ENCODE data around the gene RAET1L.
"Not testable (repeated sequence)": the region's sequence is repeated elsewhere in the genome, so short reads cannot be mapped to it uniquely, and the experiment has no call there.

RAET1L gene

GRCh38 chr6:150046943-150047342 is 21.6 kb upstream of the RAET1L start:
- DNase-seq (ENCODE audit: insufficient read length, low spot score), result no peak
- no peak for FAIRE-seq

- DNase-seq (ENCODE audit: insufficient read length, low spot score) (no peak), FAIRE-seq (no peak)
These were observed 19.4 kb upstream of the RAET1L start for GRCh38 chr6:150044621-150045145.

GRCh38 chr6:150043501-150044412 is 18.4 kb upstream of the RAET1L start:
- no peak for FAIRE-seq
- DNase-seq (ENCODE audit: insufficient read length, low spot score), result no peak

GRCh38 chr6:150043096-150043495 is 17.8 kb upstream of the RAET1L start:
- no peak for DNase-seq (ENCODE audit: insufficient read length, low spot score)
- FAIRE-seq, result no peak

- DNase-seq (ENCODE audit: insufficient read length, low spot score), result no peak
These were observed 13.1 kb upstream of the RAET1L start for GRCh38 chr6:150038202-150039062.

GRCh38 chr6:150037526-150038201 is 12.3 kb upstream of the RAET1L start:
- DNase-seq (ENCODE audit: insufficient read length, low spot score) (no peak), FAIRE-seq (no peak)

More at GRCh38 chr6:150038202-150039062, 13.1 kb upstream of the RAET1L start:
- FAIRE-seq, result no peak

GRCh38 chr6:150036081-150036480 is 10.7 kb upstream of the RAET1L start:
- DNase-seq (ENCODE audit: insufficient read length, low spot score), result no peak

GRCh38 chr6:150033207-150033771 is 8.0 kb upstream of the RAET1L start:
- FAIRE-seq (no peak), DNase-seq (ENCODE audit: insufficient read length, low spot score) (no peak)

More at GRCh38 chr6:150036081-150036480, 10.7 kb upstream of the RAET1L start:
- no peak for FAIRE-seq

GRCh38 chr6:150032598-150032997 is 7.3 kb upstream of the RAET1L start:
- no peak for DNase-seq (ENCODE audit: insufficient read length, low spot score)
- no peak for FAIRE-seq

- no peak for FAIRE-seq
- DNase-seq (ENCODE audit: insufficient read length, low spot score), result no peak
These were observed 5.3 kb upstream of the RAET1L start for GRCh38 chr6:150030611-150031010.

- no peak for DNase-seq (ENCODE audit: insufficient read length, low spot score)
These were observed 4.4 kb upstream of the RAET1L start for GRCh38 chr6:150029749-150030148.

GRCh38 chr6:150029276-150029675 is 3.9 kb upstream of the RAET1L start:
- DNase-seq (ENCODE audit: insufficient read length, low spot score), result no peak
- FAIRE-seq, result no peak

More at GRCh38 chr6:150029749-150030148, 4.4 kb upstream of the RAET1L start:
- FAIRE-seq, result no peak

- FAIRE-seq (no peak), DNase-seq (ENCODE audit: insufficient read length, low spot score) (no peak)
These were observed 3.5 kb upstream of the RAET1L start for GRCh38 chr6:150028799-150029198.

- no peak for DNase-seq (ENCODE audit: insufficient read length, low spot score)
- no peak for FAIRE-seq
These were observed 2.7 kb upstream of the RAET1L start for GRCh38 chr6:150027806-150028565.

- no peak for DNase-seq (ENCODE audit: insufficient read length, low spot score)
- FAIRE-seq, result no peak
These were observed 1.9 kb upstream of the RAET1L start for GRCh38 chr6:150026976-150027805.

GRCh38 chr6:150024646-150025155 is 631 bp downstream of the RAET1L start:
- DNase-seq (ENCODE audit: insufficient read length, low spot score) (no peak), FAIRE-seq (no peak)

- not testable (repeated sequence) for DNase-seq (ENCODE audit: insufficient read length, low spot score); FAIRE-seq
These were observed 1.3 kb downstream of the RAET1L start for GRCh38 chr6:150024021-150024420.

- FAIRE-seq; DNase-seq (ENCODE audit: insufficient read length, low spot score): not testable (repeated sequence)
These were observed 3.5 kb downstream of the RAET1L start for GRCh38 chr6:150021870-150022269.

All from GM19239 (cell line).